Peyer's patch (tissue), 4 donors: ENCODE results near the gene MIS12. TPM values are rescaled to one million over a fixed set of nuclear protein-coding genes. Genes with fewer than 3 reads are reported as not detected.
A peak's percentile ranks its signal among the peaks of the same experiment; 100 is the strongest.

Experiments used
- DNase-seq, 3 donors: peaks; one replicate each; pipeline ENCODE4 v3.0.0-alpha.2; 2017 to 2019
- H3K27ac ChIP-seq, 4 donors: fragments of 200-600 bp; sonication (generic); one replicate each; pipeline ENCODE4 v1.5.1; 2016 to 2019
- H3K27me3 ChIP-seq, 2 donors: fragments of 200-600 bp; sonication (generic); one replicate each; pipeline ENCODE4 v1.5.1; 2019
- H3K36me3 ChIP-seq, 3 donors: fragments of 200-600 bp; sonication (generic); one replicate each; pipeline ENCODE4 v1.5.1; 2016 to 2019
- H3K4me1 ChIP-seq, 4 donors: fragments of 200-600 bp; sonication (generic); one replicate each; pipeline ENCODE4 v1.5.1; 2016 to 2019
- H3K4me3 ChIP-seq, 4 donors: fragments of 200-600 bp; sonication (generic); 1 replicate in 3 of 4; 2 replicates in 1 of 4; pipeline ENCODE4 v1.5.1; 2016 to 2019; ENCODE audit warnings: mild to moderate bottlenecking in 1 of 4
- H3K9me3 ChIP-seq, 4 donors: fragments of 200-600 bp; sonication (generic); one replicate each; pipeline ENCODE4 v1.5.1; 2016 to 2019; ENCODE audit warnings: mild to moderate bottlenecking in 1 of 4
- POLR2A ChIP-seq, 2 donors: fragments of 450-650 bp; IDR thresholded peaks; one replicate each; pipeline ENCODE4 v1.5.1; 2017; ENCODE audit warnings: antibody characterized with exemption in 2 of 2, mild to moderate bottlenecking in 2 of 2, moderate library complexity in 2 of 2
- total RNA-seq, 4 donors: library from RNA; depleted of rRNA; stranded (reverse); fragments of >200 nt; gene quantifications; one replicate each; pipeline ENCODE4 v1.1.0, GENCODE V29; 2016
- TF ChIP-seq, protein P1 (sequence below), 6 experiments: fragments of 450-650 bp in 4 of 6; fragments of 200-600 bp in 2 of 6; sonication (generic) in 1 of 6; IDR thresholded peaks; one replicate each; pipeline ENCODE4 v1.5.1; 2017 to 2019; ENCODE audit warnings: antibody characterized with exemption in 6 of 6, mild to moderate bottlenecking in 3 of 6, moderate library complexity in 1 of 6

Gene MIS12
- total RNA-seq, 4 donors from 2014 or later: 9.2 to 23.9 (median 14.0) TPM

DNA sequence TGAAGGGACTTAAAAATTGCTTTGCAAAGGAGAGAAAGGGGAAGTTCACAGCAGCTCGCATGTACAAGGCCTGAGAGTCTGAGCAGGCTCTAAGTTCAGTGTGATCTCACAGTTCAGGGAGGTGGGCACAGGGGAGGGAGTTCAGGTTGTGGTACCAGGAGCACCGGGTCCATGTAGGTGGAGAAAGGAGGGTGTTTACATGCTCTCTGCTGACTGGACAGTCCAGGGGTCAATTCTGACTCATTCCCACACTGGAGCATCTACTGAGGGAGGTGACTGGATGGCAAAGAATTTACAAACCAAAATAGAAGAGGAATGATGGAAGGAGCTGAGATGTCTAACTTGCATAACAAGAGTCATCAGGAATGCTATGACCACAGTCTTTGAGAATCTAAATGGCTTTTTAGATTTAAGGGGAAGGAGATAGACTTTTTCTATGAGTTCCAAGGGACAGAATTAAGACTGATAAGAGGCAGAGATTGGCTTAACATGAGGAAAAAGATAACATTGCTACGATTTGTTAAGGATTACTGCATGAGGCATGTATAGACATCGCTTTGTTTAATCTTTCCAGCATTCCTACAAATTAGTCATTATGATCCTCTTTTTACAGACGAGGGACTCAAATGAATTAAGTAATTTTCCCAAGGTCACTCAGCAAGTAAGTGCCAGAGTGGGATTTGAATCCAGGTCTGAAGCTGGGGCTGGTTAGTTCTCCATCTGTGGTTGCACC, 29.9 kb downstream of the MIS12 start:
- no peak for DNase-seq
- Histone ChIP-seq H3K27me3 (no peaks in the 10 kb centered on the region), H3K9me3 (no peaks in the 10 kb centered on the region), H3K27ac (peak overlapping the region in 1 of 4 donors; percentile 39), H3K36me3 (no peaks in the 10 kb centered on the region), H3K4me3 (no peak overlapping the region), H3K4me1 (no peaks in the 10 kb centered on the region)
- no peak for TF ChIP-seq POLR2A (IDR thresholded peaks at IDR 0.05)
- TF ChIP-seq, protein P1, sequence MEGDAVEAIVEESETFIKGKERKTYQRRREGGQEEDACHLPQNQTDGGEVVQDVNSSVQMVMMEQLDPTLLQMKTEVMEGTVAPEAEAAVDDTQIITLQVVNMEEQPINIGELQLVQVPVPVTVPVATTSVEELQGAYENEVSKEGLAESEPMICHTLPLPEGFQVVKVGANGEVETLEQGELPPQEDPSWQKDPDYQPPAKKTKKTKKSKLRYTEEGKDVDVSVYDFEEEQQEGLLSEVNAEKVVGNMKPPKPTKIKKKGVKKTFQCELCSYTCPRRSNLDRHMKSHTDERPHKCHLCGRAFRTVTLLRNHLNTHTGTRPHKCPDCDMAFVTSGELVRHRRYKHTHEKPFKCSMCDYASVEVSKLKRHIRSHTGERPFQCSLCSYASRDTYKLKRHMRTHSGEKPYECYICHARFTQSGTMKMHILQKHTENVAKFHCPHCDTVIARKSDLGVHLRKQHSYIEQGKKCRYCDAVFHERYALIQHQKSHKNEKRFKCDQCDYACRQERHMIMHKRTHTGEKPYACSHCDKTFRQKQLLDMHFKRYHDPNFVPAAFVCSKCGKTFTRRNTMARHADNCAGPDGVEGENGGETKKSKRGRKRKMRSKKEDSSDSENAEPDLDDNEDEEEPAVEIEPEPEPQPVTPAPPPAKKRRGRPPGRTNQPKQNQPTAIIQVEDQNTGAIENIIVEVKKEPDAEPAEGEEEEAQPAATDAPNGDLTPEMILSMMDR (IDR thresholded peaks at IDR 0.05): no peak

DNA sequence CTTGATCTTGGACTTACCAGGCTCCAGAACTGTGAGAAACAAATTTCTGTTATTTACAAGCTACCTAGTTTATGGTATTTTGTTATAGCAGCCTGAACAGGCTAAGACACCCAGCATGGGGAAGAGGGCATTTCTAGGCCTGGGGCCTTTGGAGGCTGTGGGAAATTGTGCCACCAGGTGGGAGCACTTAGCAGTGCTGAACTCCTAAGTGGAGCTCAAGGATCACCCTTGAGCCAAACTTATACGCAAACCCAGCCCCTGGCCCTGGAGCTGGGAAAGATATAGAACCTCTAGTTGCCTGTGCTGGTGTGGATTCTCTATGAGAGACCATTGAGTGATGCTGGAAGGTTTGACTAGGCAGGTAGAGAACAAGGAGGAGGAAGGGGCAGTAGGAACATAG, 36.1 kb downstream of the MIS12 start:
- H3K36me3 ChIP-seq: no peaks in the 10 kb centered on the region
- TF ChIP-seq POLR2A (IDR thresholded peaks at IDR 0.05): no peak
- TF ChIP-seq, protein P1 (IDR thresholded peaks at IDR 0.05): no peak
- H3K27ac ChIP-seq: no peak overlapping the region
- no peak for DNase-seq
- H3K9me3 ChIP-seq: no peaks in the 10 kb centered on the region
- H3K4me1 ChIP-seq: no peaks in the 10 kb centered on the region
- H3K27me3 ChIP-seq: no peaks in the 10 kb centered on the region
- H3K4me3 ChIP-seq: no peak overlapping the region

DNA sequence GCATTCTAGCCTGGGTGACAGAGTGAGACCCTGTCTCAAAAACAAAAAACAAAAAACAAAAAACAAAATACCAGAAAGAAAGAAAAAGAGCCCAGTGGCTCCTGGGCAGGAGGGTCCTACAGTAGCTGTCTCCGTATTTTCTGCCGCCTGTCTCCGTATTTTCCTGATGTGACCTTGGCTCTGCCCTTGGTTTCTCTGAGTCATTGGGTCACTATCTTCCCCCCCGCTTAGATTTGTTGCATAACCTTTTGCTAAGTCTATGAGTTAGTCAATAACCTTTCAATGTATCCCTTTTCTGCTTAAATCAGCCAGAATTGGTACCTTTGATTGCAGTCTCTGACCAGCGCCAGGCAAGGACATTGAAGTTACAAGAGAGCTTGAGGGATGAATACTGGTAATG, 36.9 kb downstream of the MIS12 start:
- Histone ChIP-seq H3K9me3 (no peaks in the 10 kb centered on the region), H3K4me3 (no peak overlapping the region), H3K27ac (no peak overlapping the region), H3K4me1 (no peaks in the 10 kb centered on the region), H3K27me3 (no peaks in the 10 kb centered on the region), H3K36me3 (no peaks in the 10 kb centered on the region)
- TF ChIP-seq POLR2A (IDR thresholded peaks at IDR 0.05): no peak
- DNase-seq: no peak

DNA sequence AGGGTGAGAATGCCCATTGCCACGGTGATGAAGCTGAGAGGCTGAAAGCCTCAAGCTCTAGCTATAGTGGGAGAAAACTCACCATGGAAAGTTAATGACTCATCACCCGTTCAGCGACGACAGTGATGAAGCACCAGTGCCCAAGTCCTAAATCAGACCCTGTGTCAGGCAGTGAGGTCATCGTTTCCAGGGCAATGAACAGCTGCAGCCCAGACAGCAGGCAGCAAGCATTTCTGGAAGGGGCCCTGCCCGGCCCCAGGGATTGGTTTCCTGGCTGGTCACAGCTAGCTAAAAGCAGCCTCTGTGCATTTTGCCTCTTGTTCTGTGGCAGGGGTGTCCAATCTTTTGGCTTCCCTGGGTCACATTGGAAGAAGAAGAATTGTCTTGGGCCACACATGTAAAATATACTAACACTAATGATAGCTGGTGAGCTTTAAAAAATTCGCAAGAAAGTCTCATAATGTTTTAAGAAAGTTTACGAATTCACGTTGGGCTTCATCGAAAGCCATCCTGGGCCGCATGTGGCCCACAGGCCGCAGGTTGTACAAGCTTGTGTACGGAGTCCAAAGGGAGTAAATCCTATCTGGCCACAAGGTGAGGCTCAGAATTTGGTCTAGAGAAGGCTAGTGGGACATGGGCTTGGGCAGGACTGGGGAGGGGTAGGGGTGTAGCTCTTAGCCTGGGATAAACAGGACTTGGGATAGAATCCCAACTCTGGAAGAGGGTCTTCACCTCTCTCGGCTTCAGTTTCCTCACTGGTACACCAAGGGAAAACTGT, 40.6 kb downstream of the MIS12 start:
- no peaks in the 10 kb centered on the region for H3K27me3 ChIP-seq
- H3K4me3 ChIP-seq: no peak overlapping the region
- peaks cover 0 to 5% (median 0%) of the 10 kb centered on the region in 3 donors for H3K36me3 ChIP-seq
- TF ChIP-seq POLR2A (IDR thresholded peaks at IDR 0.05): no peak
- TF ChIP-seq, protein P1 (IDR thresholded peaks at IDR 0.05): no peak
- peak overlapping the region in 2 of 4 donors; percentile 2 to 68 for H3K27ac ChIP-seq
- no peaks in the 10 kb centered on the region for H3K4me1 ChIP-seq
- peak in 2 of 3 donors; percentile 24 to 58 for DNase-seq
- no peaks in the 10 kb centered on the region for H3K9me3 ChIP-seq

DNA sequence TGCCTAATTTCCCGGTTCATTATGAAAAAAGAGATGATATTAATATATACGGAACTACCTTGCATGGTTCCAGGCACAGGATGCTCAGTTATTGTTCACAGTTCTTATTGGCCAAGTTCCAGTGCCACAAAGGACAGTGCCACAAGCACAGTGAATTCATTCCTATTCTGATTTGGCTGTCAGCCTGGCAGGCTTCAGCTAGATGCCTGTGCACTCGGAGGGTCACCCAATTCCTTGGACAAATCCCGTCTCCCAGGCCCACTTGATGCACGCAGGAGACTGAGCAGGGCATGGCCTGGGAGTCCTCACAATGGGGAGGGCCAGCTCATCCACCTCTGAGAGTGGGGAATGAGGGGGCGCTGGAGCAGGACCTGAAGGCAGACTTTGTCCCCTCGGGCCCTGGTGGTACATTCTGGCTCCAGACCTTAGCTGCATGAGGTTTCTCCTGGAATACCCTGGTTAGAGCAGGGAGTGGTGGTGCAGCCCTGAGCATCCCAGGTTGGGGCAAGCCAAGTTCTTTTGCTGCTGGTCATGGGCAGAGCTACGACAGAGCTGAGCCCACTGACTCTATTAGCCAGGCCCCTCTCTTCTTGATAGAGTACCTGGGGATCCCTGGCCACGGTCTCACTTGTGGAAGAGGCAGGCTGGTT, 41.4 kb downstream of the MIS12 start:
- no peak for DNase-seq
- Histone ChIP-seq H3K27ac (peak overlapping the region in 2 of 4 donors; percentile 2 to 68), H3K27me3 (no peaks in the 10 kb centered on the region), H3K4me1 (no peaks in the 10 kb centered on the region), H3K36me3 (peaks cover 0 to 12% (median 0%) of the 10 kb centered on the region in 3 donors), H3K9me3 (no peaks in the 10 kb centered on the region), H3K4me3 (no peak overlapping the region)
- TF ChIP-seq, protein P1 (IDR thresholded peaks at IDR 0.05): no peak
- TF ChIP-seq POLR2A (IDR thresholded peaks at IDR 0.05): no peak
